SK-N-MC (cell line): Measurements from ENCODE around the gene LRAT.
A peak's percentile ranks its signal among the peaks of the same experiment; 100 is the strongest.

Experiments used
- DNase-seq: peaks from one replicate; pipeline ENCODE4 v3.0.0-alpha.2; 2011; ENCODE audit warnings: low read depth, low spot score
- H3K27ac ChIP-seq: fragments of 200-600 bp; sonication (generic); 2 replicates; pipeline ENCODE4 v1.5.1; 2016; ENCODE audit warnings: mixed run types
- H3K36me3 ChIP-seq: fragments of 200-600 bp; sonication (generic); 2 replicates; pipeline ENCODE4 v1.6.1; 2017; ENCODE audit warnings: antibody characterized with exemption, low read length, mixed read lengths; ENCODE audit not compliant: insufficient read depth
- H3K4me3 ChIP-seq: fragments of 200-600 bp; sonication (generic); 2 replicates; pipeline ENCODE4 v1.5.1; 2016
- H3K9ac ChIP-seq: fragments of 200-600 bp; sonication (generic); 2 replicates; pipeline ENCODE4 v1.8.0; 2017; ENCODE audit warnings: mixed run types, mixed read lengths; ENCODE audit not compliant: insufficient read length
- H3K9me3 ChIP-seq: fragments of 200-600 bp; sonication (generic); 2 replicates; pipeline ENCODE4 v1.6.1; 2017; ENCODE audit warnings: low read depth, mild to moderate bottlenecking, antibody characterized with exemption, low read length, moderate library complexity, mixed read lengths
- EZH2 ChIP-seq: fragments of 200-600 bp; sonication (generic); IDR thresholded peaks from one replicate; pipeline ENCODE4 v1.6.1; 2017; ENCODE audit warnings: antibody characterized with exemption
- FOXP2 ChIP-seq: optimal IDR thresholded peaks from 2 replicates; pipeline ENCODE3; 2011; ENCODE audit warnings: mild to moderate bottlenecking, moderate library complexity; ENCODE audit not compliant: insufficient read depth; ENCODE audit errors: extremely low read length, control extremely low read depth
- POLR2AphosphoS5 ChIP-seq: IDR thresholded peaks from 2 replicates; pipeline ENCODE4 v1.6.1; 2012; ENCODE audit warnings: mild to moderate bottlenecking, low read depth, low read length, borderline replicate concordance

Gene LRAT

GRCh38 chr4:154741922-154742850 is 1.6 kb upstream of the LRAT start:
- no peak for TF ChIP-seq FOXP2
- no peak for TF ChIP-seq EZH2
- no peak for TF ChIP-seq POLR2AphosphoS5
- Histone ChIP-seq H3K27ac (no peak overlapping the region), H3K9me3 (no peaks in the 10 kb centered on the region), H3K4me3 (no peak overlapping the region), H3K36me3 (no peaks in the 10 kb centered on the region), H3K9ac (no peak overlapping the region)
- DNase-seq, result no peak

- DNase-seq, result no peak
- no peak overlapping the region for H3K27ac ChIP-seq
- no peaks in the 10 kb centered on the region for H3K36me3 ChIP-seq
- no peak overlapping the region for H3K9ac ChIP-seq
- peak overlapping the region; percentile 69 for H3K4me3 ChIP-seq
- no peaks in the 10 kb centered on the region for H3K9me3 ChIP-seq
- TF ChIP-seq POLR2AphosphoS5 (no peak), EZH2 (no peak), FOXP2 (no peak)
Observed at GRCh38 chr4:154744341-154744926, 634 bp downstream of the LRAT start.

- TF ChIP-seq POLR2AphosphoS5 (no peak), FOXP2 (no peak), EZH2 (no peak)
- Histone ChIP-seq H3K9ac (no peak overlapping the region), H3K36me3 (no peaks in the 10 kb centered on the region), H3K27ac (no peak overlapping the region), H3K4me3 (no peak overlapping the region), H3K9me3 (no peaks in the 10 kb centered on the region)
- no peak for DNase-seq
Observed at GRCh38 chr4:154757713-154758112, 13.9 kb downstream of the LRAT start.

DNA sequence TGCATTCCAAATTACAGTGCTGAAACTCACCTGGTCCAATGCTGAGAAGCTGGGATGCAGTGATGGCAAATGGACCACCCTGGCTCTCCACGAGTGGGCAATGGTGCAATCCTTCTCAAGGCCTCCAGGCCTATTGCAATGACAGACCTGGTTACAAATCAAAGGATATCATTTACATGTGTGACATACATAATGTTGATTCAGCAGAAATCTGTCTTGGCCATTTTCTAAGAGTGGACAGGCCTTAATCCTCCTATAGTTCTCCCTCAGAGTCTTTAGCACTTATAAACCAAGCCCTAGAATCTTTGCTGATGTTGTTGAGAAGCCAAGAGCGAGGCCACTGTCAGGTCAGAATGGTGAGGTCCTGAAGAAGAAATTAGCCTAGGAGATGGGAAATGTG is 17.1 kb downstream of the LRAT start:
- Histone ChIP-seq H3K27ac (no peak overlapping the region), H3K36me3 (no peaks in the 10 kb centered on the region), H3K4me3 (no peak overlapping the region), H3K9me3 (no peaks in the 10 kb centered on the region), H3K9ac (no peak overlapping the region)
- no peak for DNase-seq
- TF ChIP-seq POLR2AphosphoS5, result no peak
- no peak for TF ChIP-seq EZH2
- TF ChIP-seq FOXP2, result no peak

DNA sequence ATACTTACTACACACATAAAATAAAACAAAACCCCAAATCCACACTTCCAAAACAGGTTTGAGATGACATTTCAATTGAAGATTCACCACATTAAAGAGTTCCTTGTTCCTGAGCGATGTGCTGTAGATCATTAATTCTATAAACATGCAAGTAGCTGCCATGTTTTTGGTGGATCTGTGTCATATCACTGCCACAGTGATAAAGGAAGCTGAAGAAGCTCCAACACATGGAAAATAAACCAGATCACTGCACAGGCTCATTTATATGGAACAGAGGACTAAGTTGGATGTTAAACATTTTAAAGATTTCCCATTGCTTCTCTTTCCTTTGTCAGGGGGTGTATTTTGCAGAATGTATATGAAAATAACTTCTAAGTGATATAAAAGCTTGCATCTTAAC is 34.5 kb downstream of the LRAT start:
- Histone ChIP-seq H3K9me3 (no peaks in the 10 kb centered on the region), H3K36me3 (no peaks in the 10 kb centered on the region), H3K9ac (no peak overlapping the region), H3K4me3 (no peak overlapping the region), H3K27ac (no peak overlapping the region)
- DNase-seq, result no peak
- TF ChIP-seq FOXP2, result no peak
- TF ChIP-seq EZH2, result no peak
- no peak for TF ChIP-seq POLR2AphosphoS5

DNA sequence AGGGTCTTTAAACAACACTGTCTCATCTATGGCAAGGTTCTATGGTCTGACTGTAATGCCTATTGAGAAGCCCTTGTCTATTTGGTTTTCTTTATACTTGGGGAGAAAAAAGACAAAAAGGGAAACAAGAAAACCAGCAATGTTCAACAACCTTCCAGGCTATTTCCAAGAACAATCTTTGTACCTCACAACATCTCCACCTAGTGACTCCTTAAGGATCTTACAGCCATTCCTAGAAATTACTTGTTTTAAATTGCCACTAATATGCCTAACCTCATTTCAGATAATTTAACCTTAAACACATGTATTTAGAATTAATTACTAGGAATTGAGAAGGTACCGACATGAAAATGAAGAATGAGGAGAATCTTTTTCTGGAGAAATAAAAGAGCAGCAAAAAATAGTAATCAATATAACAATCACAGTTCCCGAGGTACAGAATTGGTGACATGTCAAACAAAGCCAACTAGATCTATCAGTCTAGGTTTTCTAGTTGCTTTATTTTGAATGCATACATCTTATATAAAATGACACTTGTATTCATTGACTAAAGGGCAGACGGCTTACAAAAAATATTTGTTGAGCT is 35.7 kb downstream of the LRAT start:
- no peaks in the 10 kb centered on the region for H3K36me3 ChIP-seq
- H3K4me3 ChIP-seq, result no peak overlapping the region
- DNase-seq, result no peak
- no peak overlapping the region for H3K27ac ChIP-seq
- H3K9ac ChIP-seq, result no peak overlapping the region
- no peak for TF ChIP-seq FOXP2
- no peak for TF ChIP-seq POLR2AphosphoS5
- H3K9me3 ChIP-seq, result no peaks in the 10 kb centered on the region

DNA sequence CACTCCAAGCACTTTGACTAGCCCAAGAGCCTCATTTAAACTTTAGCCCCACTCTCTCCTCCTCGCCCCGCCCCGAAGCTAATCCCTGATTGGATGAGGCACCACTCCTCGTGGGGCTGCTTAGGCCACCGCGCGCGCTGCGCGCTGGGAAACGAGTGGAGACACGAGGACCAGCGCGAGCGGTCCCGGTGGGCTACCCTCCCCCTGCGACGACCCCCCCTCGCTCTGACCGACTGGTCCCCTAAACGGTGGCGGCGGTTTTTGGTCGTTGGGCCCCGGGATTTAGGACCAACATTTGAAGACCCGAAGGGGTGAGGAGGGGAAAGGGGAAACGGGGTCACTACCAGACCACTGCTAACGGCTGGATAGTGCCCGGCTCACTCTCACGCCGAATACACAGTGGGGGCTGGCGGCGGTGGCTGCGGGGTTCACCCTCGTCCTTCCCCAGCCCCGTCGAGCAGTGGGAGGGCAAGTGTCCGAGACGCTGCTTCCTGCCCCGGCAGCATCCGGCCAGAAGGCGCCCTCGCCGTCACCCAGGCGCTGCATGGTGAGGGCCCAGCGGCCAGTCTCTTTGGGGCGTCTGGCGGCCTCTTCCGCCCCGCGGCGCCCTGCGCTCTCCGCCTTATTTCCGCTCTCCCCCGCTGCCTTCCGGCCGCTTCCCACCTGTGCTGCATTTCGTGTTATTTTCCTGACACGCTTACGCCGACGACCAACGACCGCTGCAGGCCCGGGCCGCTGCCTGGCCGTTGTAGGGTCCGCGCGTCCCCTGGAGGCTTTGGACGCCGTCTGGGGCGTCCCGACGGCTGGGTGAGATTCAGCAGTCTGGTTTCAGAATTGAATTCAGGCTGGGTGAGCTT is 37.6 kb downstream of the LRAT start, which contains the start of gene RBM46:
RBM46 (plus strand) TSS at position 147 of the 857 bp plus-strand sequence. CDS start 15,481 bp downstream, outside the sequence.
- H3K36me3 ChIP-seq, result no peaks in the 10 kb centered on the region
- no peak within 1 kb of the TSS for H3K27ac ChIP-seq
- no peaks in the 10 kb centered on the region for H3K9me3 ChIP-seq
- no peak within 1 kb of the TSS for H3K4me3 ChIP-seq
- TF ChIP-seq EZH2 (no peak), FOXP2 (no peak), POLR2AphosphoS5 (no peak)
- no peak for DNase-seq
- H3K9ac ChIP-seq, result no peak within 1 kb of the TSS

DNA sequence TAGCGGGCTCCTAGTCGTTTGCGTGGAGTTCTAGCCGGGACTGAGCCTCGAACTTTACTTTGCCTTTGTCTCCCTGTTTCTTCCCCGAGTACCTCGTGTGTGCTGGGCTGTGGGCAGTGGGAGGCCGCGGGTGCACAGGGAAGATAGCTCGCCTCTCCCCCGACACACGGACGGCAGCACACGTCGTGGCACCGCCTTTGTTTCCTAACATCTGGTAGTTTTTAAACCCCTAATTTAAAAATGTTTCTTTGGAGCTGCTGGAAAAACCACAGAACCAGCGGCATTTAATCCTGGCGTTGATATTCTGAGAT is 38.1 kb downstream of the LRAT start:
- no peak overlapping the region for H3K27ac ChIP-seq
- H3K4me3 ChIP-seq, result no peak overlapping the region
- H3K36me3 ChIP-seq, result no peaks in the 10 kb centered on the region
- H3K9me3 ChIP-seq, result no peaks in the 10 kb centered on the region
- TF ChIP-seq EZH2, result no peak
- no peak for TF ChIP-seq FOXP2
- no peak for TF ChIP-seq POLR2AphosphoS5
- no peak for DNase-seq
- H3K9ac ChIP-seq, result no peak overlapping the region
